ENCODE measurements around the gene PPCDC.

- TF ChIP-seq REST (IDR thresholded peaks at IDR 0.05) (no peak), JUND (IDR thresholded peaks at IDR 0.05) (no peak), EGR1 (IDR thresholded peaks at IDR 0.05; ENCODE audit: low read depth in 2 of 2) (no peak), RAD21 (IDR thresholded peaks at IDR 0.05) (no peak)
- TF ChIP-seq, protein P1, sequence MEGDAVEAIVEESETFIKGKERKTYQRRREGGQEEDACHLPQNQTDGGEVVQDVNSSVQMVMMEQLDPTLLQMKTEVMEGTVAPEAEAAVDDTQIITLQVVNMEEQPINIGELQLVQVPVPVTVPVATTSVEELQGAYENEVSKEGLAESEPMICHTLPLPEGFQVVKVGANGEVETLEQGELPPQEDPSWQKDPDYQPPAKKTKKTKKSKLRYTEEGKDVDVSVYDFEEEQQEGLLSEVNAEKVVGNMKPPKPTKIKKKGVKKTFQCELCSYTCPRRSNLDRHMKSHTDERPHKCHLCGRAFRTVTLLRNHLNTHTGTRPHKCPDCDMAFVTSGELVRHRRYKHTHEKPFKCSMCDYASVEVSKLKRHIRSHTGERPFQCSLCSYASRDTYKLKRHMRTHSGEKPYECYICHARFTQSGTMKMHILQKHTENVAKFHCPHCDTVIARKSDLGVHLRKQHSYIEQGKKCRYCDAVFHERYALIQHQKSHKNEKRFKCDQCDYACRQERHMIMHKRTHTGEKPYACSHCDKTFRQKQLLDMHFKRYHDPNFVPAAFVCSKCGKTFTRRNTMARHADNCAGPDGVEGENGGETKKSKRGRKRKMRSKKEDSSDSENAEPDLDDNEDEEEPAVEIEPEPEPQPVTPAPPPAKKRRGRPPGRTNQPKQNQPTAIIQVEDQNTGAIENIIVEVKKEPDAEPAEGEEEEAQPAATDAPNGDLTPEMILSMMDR (IDR thresholded peaks at IDR 0.05; ENCODE audit: low read depth, low read length, missing input control) = no peak
Observed at GRCh38 chr15:74997543-74997942, 25.8 kb upstream of the PPCDC start.
